GM21786 (cell line): ENCODE results near the gene POLE.

ENCODE experiments used
- ATAC-seq: cut with Tn5 transposase; IDR thresholded peaks from one replicate; pipeline ENCODE4 v1.9.1; 2021; ENCODE audit not compliant: unreplicated experiment

POLE gene

GRCh38 chr12:132617822-132618682 is 69.1 kb downstream of the POLE start:
- ATAC-seq, result no peak

GRCh38 chr12:132617135-132617701 is 69.9 kb downstream of the POLE start:
- ATAC-seq, result no peak

DNA sequence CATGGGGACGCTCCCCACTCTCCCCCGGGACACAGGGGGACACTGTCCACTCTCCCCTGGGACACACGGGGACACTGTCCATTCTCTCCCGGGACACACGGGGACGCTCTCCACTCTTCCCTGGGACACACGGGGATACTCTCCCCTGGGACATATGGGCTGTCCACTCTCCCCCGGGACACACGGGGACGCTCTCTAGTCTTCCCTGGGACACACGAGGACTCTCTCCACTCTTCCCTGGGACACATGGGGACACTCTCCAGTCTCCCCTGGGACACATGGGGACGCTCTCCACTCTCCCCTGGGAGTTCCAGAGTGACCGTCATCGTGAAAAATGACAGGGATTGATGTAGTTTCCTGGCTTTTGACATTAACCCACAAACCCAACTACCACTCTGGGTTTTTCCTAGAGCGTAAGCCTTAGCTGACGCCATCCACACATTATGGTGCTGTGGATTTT is 71.5 kb downstream of the POLE start:
- ATAC-seq, result no peak

- no peak for ATAC-seq
These were observed 72.1 kb downstream of the POLE start for GRCh38 chr12:132614861-132615578.

DNA sequence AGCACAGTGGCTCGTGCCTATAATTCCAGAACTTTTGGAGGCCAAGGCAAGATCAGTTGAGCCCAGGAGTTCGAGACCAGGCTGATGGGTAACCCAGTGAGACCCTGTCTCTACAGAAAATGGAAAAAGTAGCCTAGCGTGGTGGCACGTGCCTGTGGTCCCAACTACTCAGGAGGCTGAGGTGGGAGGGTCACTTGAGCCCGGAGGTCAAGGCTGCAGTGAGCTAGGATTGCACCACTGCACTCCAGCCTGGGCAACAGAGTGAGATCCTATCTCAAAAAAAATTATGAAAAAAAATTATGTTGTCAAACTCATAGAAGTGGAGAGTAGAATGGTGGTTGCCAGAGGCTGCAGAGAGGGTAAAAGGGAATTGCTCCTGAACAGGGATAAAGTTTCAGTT is 73.1 kb downstream of the POLE start:
- no peak for ATAC-seq

- no peak for ATAC-seq
These were observed 75.5 kb downstream of the POLE start for GRCh38 chr12:132611620-132612019.

- ATAC-seq, result no peak
These were observed 76.1 kb downstream of the POLE start for GRCh38 chr12:132610866-132611602.

DNA sequence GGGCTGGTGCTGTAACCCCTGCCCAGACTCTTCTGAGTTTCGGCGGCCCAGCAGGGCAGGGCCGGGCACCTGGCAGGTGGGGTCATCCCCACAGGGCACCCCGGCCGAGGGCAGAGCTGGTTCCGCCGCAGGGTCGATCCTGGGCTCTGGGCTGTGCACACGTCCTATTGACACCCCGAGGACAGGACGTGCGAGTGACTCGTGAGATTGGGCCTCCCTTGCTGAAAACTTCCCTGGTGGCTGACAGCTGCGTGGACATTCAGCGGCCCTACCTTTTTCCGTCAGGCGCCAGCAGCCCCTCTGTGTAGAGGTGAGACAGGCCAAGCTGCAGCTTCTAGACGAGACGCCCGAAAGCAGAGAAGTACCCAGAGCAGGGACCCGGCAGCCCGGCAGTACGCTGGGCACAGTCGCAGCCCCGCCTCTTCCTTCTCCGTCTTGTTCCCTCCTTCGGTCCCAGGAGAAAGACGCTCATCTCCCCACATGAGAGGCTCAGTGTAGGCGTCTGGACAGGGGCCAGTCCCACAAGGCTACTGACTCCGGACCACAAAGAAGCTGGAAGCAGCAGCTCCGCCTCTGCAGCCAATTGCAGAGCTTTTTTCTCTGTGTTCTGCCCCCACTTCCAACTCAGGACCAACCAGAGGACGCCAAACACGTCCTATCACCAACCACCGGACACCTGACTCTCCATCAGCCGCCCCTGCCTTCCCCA is 76.9 kb downstream of the POLE start, which contains the start of gene LRCOL1:
TSS of gene LRCOL1 (minus strand) at position 532 of the 709 bp plus-strand sequence. CDS start 4,331 bp downstream, outside the sequence.
- ATAC-seq, result no peak

- no peak for ATAC-seq
These were observed 78.6 kb downstream of the POLE start for GRCh38 chr12:132608231-132609171.

- no peak for ATAC-seq
These were observed 80.2 kb downstream of the POLE start for GRCh38 chr12:132606927-132607326.

DNA sequence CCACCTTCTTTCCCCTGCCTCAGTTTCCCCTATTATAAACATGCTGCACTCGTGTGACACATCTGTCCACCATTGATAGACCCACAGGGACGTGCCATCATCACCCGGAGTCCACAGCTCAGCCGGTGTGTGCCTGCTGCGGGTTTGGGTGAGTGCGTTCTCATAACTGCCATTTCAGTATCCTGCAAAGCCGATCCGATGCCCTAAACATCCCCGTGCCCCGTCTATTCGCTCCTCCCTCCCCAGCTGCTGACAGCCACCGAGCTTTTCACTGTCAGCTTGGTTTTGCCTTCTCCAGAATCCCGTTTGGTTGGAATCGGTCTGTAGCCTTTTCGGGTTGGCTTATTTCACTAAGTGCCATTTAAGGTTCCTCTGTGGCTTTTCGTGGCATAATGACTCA is 80.7 kb downstream of the POLE start:
- ATAC-seq, result no peak

DNA sequence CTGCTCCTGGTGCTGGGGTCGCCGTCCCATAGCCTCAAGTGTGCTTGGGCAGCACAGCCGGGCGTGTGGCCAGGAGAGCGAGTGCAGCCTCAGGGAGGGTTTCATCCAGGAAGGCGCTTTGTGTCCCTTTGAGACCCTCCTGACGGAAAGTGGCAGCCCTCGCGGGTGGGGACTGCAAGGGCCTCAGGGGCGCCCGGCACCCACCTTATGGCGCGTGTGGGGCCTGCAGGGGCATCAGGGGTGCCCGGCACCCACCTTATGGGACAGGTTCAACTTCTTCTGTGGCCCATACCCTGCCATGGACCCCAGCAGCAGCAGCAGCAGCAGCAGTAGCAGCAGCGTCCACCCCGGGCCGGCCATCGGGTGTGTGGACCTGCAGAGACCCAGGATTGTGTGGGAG is 81.2 kb downstream of the POLE start:
- no peak for ATAC-seq

DNA sequence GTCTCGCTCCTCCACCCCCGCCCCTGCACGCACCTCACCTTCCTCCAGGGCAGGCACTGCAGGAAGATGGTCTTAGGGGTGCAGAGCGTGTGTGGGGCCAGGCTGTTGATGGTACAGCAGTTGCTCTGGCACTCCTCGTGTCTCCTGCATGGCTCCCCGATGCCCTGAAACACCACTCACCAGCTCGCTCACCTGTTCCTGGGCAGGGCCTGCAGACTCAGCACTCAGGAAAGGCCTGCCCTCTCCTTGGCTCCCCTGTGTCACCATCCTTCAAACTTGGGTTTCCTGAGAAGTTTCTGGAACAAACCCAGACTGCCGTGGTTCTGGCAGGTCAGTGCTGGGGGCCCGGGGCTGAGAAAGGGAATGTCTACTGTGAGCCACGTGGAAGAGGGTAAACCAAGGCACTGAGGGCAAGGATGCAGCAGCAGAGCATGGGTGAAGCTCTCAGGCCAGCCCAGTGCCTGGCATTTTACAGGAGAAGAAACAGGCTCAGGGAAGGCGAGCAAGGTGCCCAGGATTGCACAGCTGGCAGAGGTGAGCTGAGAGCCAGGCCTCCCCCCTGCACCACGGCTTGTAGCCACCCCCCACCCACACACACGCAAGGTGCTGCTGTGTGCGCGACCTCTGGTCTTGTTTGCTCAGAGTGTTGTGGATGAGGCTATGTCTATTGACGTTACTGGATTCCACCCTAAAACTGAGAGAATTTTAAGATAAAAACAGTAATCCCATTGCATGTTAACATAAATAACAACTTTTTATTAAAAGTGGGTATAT is 82.3 kb downstream of the POLE start:
- ATAC-seq, result no peak

GRCh38 chr12:132604151-132604618 is 83.0 kb downstream of the POLE start:
- no peak for ATAC-seq

- no peak for ATAC-seq
These were observed 83.6 kb downstream of the POLE start for GRCh38 chr12:132603240-132604150.

GRCh38 chr12:132602572-132603239 is 84.4 kb downstream of the POLE start:
- ATAC-seq, result no peak
